Sigmoid colon (tissue), 7 donors: ENCODE measurements around the gene SENP3. TPM values are rescaled to one million over a fixed set of nuclear protein-coding genes. Genes with fewer than 3 reads are reported as not detected.

Experiments
- DNase-seq: peaks from one replicate; pipeline ENCODE4 v3.0.0-alpha.2; 2019
- H3K27ac ChIP-seq, 4 donors: fragments of 200-600 bp; sonication (generic); one replicate each; pipeline ENCODE4 v1.5.1; 2016 to 2019; ENCODE audit warnings: mild to moderate bottlenecking in 1 of 4
- H3K27me3 ChIP-seq, 3 donors: fragments of 200-600 bp; sonication (generic); one replicate each; pipeline ENCODE4 v1.5.1; 2019; ENCODE audit warnings: mild to moderate bottlenecking in 1 of 3
- H3K36me3 ChIP-seq, 4 donors: fragments of 200-600 bp; sonication (generic); one replicate each; pipeline ENCODE4 v1.5.1; 2016 to 2019
- H3K4me1 ChIP-seq, 4 donors: fragments of 200-600 bp; sonication (generic); one replicate each; pipeline ENCODE4 v1.5.1; 2017 to 2019
- H3K4me3 ChIP-seq, 4 donors: fragments of 200-600 bp; sonication (generic); one replicate each; pipeline ENCODE4 v1.5.1; 2017 to 2019; ENCODE audit warnings: mild to moderate bottlenecking in 2 of 4, moderate library complexity in 1 of 4
- H3K9me3 ChIP-seq, 4 donors: fragments of 200-600 bp in 3 of 4; sonication (generic) in 3 of 4; one replicate each; pipeline versions ENCODE4 v1.5.1 to v1.6.1; 2013 to 2019
- EP300 ChIP-seq, 4 donors: sonication (generic); formaldehyde crosslinking; IDR thresholded peaks; one replicate each; pipeline ENCODE4 v1.6.1; 2017; ENCODE audit warnings: antibody characterized with exemption in 4 of 4
- POLR2A ChIP-seq, 2 donors: fragments of 450-650 bp; IDR thresholded peaks; one replicate each; pipeline ENCODE4 v1.6.1; 2016; ENCODE audit warnings: antibody characterized with exemption in 2 of 2, mild to moderate bottlenecking in 2 of 2, moderate library complexity in 2 of 2
- POLR2AphosphoS5 ChIP-seq, 4 donors: sonication (generic); formaldehyde crosslinking; IDR thresholded peaks; one replicate each; pipeline ENCODE4 v1.6.1; 2017; ENCODE audit warnings: antibody characterized with exemption in 4 of 4
- WGBS, 2 donors: extraction: QIAGEN DNeasy Blood & Tissue Kit; methylation state at CpG; one replicate each; pipeline ENCODE4 v1.1.7; 2013; 5-methylcytosine and 5-hydroxymethylcytosine counted together
- intact Hi-C: fragments of 100-400 bp; cut with DNase I; formaldehyde crosslinking; loops from one replicate; pipeline ENCODE4 v1.15.1; 2023
- polyA plus RNA-seq, 3 donors: library from polyadenylated mRNA; stranded (reverse); fragments of 200-250 nt; gene quantifications; one replicate each; pipeline ENCODE4 v1.2.3, GENCODE V29; 2013
- total RNA-seq, 4 donors: library from RNA; depleted of rRNA; stranded (reverse); fragments of >200 nt; gene quantifications; one replicate each; pipeline ENCODE4 v1.1.0, GENCODE V29; 2016
- TF ChIP-seq, protein P1 (sequence below), 4 experiments: fragments of 450-650 bp in 3 of 4; fragments of 200-600 bp in 1 of 4; IDR thresholded peaks; one replicate each; pipeline ENCODE4 v1.5.1; 2016 to 2019; ENCODE audit warnings: antibody characterized with exemption in 4 of 4, mild to moderate bottlenecking in 3 of 4, moderate library complexity in 2 of 4
- donor health status: healthy with polysubstance abuse.
- donor health status: Bipolar disorder and iron deficiency.
- donor health status: healthy.

Gene SENP3
- total and polyA plus RNA-seq, 7 donors = 28.2 to 91.1 (median 73.5) TPM

DNA sequence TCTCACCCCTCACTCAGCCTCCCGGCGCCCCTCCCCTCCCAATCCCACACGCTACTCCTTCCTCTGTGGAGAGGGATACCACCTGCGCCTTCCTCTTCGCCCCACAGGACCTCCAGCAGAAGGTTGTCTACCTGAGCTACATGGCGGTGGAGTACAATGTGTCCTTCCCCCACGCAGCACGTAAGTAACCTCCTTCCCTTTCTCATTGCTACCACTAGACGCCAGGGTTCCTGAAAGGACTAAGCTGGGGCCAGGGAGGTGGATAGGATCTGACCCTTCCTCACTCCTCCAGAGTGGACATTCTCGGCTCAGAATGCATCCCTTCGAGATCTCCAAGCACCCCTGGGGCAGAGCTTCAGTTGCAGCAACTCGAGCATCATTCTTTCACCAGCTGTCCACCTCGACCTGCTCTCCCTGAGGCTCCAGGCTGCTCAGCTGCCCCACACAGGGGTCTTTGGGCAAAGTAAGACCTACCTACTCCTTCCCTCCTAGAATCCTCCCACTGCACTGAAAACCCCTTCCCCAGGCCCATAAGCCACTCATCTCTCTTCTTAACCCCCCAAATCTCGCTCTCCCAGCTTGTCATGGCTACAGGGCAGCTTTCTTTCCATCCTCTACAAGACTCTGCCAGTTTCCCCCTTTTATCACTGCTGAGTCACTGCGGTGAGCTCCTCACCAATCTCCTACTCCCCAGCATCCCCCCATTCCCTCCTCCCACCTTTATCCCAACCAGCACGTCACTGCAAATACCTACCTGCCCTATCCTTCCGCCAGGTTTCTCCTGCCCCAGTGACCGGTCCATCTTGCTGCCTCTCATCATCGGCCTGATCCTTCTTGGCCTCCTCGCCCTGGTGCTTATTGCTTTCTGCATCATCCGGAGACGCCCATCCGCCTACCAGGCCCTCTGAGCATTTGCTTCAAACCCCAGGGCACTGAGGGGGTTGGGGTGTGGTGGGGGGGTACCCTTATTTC, 19.2 kb downstream of the SENP3 start:
- no peak for DNase-seq
- Histone ChIP-seq H3K4me3 (peak overlapping the region in 3 of 4 donors; percentile 14 to 40 (median 28)), H3K4me1 (peaks cover 0 to 68% (median 56%) of the 10 kb centered on the region in 4 donors), H3K27me3 (no peaks in the 10 kb centered on the region), H3K9me3 (no peaks in the 10 kb centered on the region), H3K36me3 (peaks cover 31 to 34% (median 31%) of the 10 kb centered on the region in 4 donors), H3K27ac (peak overlapping the region; percentile 91 to 92 (median 92))
- 87 to 90% methylated on average over 23 of the region's 23 CpGs for WGBS, 2 donors
- no peak for TF ChIP-seq POLR2AphosphoS5 (IDR thresholded peaks at IDR 0.05)
- TF ChIP-seq, protein P1, sequence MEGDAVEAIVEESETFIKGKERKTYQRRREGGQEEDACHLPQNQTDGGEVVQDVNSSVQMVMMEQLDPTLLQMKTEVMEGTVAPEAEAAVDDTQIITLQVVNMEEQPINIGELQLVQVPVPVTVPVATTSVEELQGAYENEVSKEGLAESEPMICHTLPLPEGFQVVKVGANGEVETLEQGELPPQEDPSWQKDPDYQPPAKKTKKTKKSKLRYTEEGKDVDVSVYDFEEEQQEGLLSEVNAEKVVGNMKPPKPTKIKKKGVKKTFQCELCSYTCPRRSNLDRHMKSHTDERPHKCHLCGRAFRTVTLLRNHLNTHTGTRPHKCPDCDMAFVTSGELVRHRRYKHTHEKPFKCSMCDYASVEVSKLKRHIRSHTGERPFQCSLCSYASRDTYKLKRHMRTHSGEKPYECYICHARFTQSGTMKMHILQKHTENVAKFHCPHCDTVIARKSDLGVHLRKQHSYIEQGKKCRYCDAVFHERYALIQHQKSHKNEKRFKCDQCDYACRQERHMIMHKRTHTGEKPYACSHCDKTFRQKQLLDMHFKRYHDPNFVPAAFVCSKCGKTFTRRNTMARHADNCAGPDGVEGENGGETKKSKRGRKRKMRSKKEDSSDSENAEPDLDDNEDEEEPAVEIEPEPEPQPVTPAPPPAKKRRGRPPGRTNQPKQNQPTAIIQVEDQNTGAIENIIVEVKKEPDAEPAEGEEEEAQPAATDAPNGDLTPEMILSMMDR (IDR thresholded peaks at IDR 0.05) = no peak
- TF ChIP-seq POLR2A (IDR thresholded peaks at IDR 0.05) = no peak
- no peak for TF ChIP-seq EP300 (IDR thresholded peaks at IDR 0.05)
- intact Hi-C loops = loop anchor here (10.0 kb wide), 1 partner anchor 274 kb away; the partner anchor contains the start of genes CYB5D1, NAA38 and TMEM88

GRCh38 chr17:7582396-7583252, 20.9 kb downstream of the SENP3 start:
- Histone ChIP-seq H3K27me3 (no peaks in the 10 kb centered on the region), H3K4me1 (peaks cover 0 to 68% (median 56%) of the 10 kb centered on the region in 4 donors), H3K9me3 (no peaks in the 10 kb centered on the region), H3K4me3 (peak overlapping the region; percentile 39 to 63 (median 56)), H3K27ac (peak overlapping the region; percentile 91 to 92 (median 92)), H3K36me3 (peaks cover 14 to 26% (median 14%) of the 10 kb centered on the region in 4 donors)
- 88 to 95% methylated on average over 36 of the region's 36 CpGs for WGBS, 2 donors
- intact Hi-C loops = loop anchor here (10.0 kb wide), 1 partner anchor 272 kb away; the partner anchor contains the start of genes CYB5D1, NAA38 and TMEM88
- peak; percentile 72 for DNase-seq
- TF ChIP-seq, protein P1 (IDR thresholded peaks at IDR 0.05) = no peak
- no peak for TF ChIP-seq POLR2AphosphoS5 (IDR thresholded peaks at IDR 0.05)
- no peak for TF ChIP-seq POLR2A (IDR thresholded peaks at IDR 0.05)
- no peak for TF ChIP-seq EP300 (IDR thresholded peaks at IDR 0.05)

DNA sequence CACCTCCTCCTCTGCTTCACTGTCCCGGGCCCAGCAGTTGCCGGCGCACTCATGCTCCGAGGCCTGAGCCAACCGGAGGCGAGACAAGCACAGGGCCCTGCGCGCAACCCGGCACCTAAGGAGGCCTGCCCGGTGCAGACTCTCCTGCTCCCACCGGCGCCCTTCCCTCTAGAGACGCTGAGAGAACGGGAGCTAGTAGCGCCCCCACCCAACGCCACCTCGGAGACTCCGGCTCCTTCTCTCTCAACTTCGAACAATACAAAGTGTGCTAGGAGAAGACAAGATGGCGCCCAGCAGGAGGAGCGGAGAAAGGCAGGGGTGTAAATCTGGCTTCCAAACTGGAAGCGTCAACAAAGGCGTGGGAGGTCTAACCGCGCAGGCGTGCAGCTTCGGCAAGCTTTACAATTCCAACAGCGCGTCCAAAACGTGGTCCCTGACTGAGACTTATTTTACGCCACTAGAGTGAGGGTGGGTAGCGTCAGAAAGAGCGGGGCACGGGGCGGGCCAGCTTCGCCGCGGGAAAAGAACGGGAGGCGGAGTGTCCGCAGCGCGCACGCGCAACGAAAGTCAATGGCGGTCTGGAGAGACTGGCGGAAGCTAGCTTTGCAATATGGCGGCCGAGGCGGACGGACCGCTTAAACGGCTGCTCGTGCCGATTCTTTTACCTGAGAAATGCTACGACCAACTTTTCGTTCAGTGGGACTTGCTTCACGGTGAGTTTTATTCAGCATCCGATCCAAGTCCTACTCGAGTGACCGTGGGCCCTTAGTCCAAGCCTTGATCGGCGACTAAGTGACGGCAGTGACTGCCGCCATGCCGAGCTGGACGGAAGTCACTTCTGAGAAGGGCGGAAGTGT, 21.8 kb downstream of the SENP3 start, which contains the start of gene MPDU1:
TSS of gene MPDU1 (plus strand) at position 600 of the 857 bp plus-strand sequence. CDS start at position 611, 11 bp downstream.
- Histone ChIP-seq H3K36me3 (peaks cover 5 to 20% (median 6%) of the 10 kb centered on the region in 4 donors), H3K4me1 (peaks cover 0 to 76% (median 64%) of the 10 kb centered on the region in 4 donors), H3K4me3 (peak within 1 kb of the TSS; percentile 39 to 63 (median 56)), H3K9me3 (no peaks in the 10 kb centered on the region), H3K27ac (peak within 1 kb of the TSS; percentile 91 to 92 (median 92)), H3K27me3 (no peaks in the 10 kb centered on the region)
- TF ChIP-seq EP300 (IDR thresholded peaks at IDR 0.05) (peak in 1 of 4 donors; percentile 41), POLR2AphosphoS5 (IDR thresholded peaks at IDR 0.05) (peak; percentile 52 to 85 (median 62)), POLR2A (IDR thresholded peaks at IDR 0.05) (peak in 1 of 2 donors; percentile 25)
- TF ChIP-seq, protein P1 (IDR thresholded peaks at IDR 0.05) = no peak
- peak; percentile 99 for DNase-seq
- intact Hi-C loops = loop anchor here (10.0 kb wide), 1 partner anchor 271 kb away; the partner anchor contains the start of genes CYB5D1, NAA38 and TMEM88
- 17 to 20% methylated on average over 69 of the region's 69 CpGs for WGBS, 2 donors
